GM23338 (cell line): ENCODE measurements around the gene NIPAL1. TPM values are rescaled to one million over a fixed set of nuclear protein-coding genes. Genes with fewer than 3 reads are reported as not detected.

Experiments
- ATAC-seq: fragments of 200-7000 bp; cut with Tn5 transposase; 3 replicates; pipeline ENCODE4 v1.9.1; 2020
- DNase-seq: peaks from one replicate; pipeline ENCODE4 v3.0.0-alpha.2; 2015; ENCODE audit warnings: low spot score
- H2AFZ ChIP-seq: fragments of 200-600 bp; sonication (generic); 2 replicates; pipeline ENCODE4 v1.8.0; 2016; ENCODE audit warnings: antibody characterized with exemption, mild to moderate bottlenecking, moderate library complexity
- H3F3A ChIP-seq: fragments of 200-600 bp; sonication (generic); replicated peaks from 2 replicates; pipeline ENCODE4 v1.8.0; 2017; ENCODE audit warnings: antibody characterized with exemption, mixed run types, low read depth
- H3K27ac ChIP-seq: fragments of 200-600 bp; sonication (generic); 2 replicates; pipeline ENCODE4 v1.6.1; 2016; ENCODE audit warnings: low read depth
- H3K27me3 ChIP-seq: fragments of 200-600 bp; sonication (generic); 2 replicates; pipeline ENCODE4 v1.8.0; 2016; ENCODE audit warnings: mild to moderate bottlenecking, mixed run types, moderate library complexity; ENCODE audit not compliant: insufficient read depth
- H3K36me3 ChIP-seq: fragments of 200-600 bp; sonication (generic); 2 replicates; pipeline ENCODE4 v1.8.0; 2016; ENCODE audit warnings: mild to moderate bottlenecking; ENCODE audit not compliant: insufficient read depth
- H3K4me1 ChIP-seq: fragments of 200-600 bp; sonication (generic); 2 replicates; pipeline ENCODE4 v1.8.0; 2016; ENCODE audit warnings: mild to moderate bottlenecking, moderate library complexity; ENCODE audit not compliant: insufficient read depth
- H3K4me2 ChIP-seq: fragments of 200-600 bp; sonication (generic); 2 replicates; pipeline ENCODE4 v1.7.1; 2017; ENCODE audit warnings: mixed run types
- H3K4me3 ChIP-seq: fragments of 200-600 bp; sonication (generic); 2 replicates; pipeline ENCODE4 v1.6.1; 2016; ENCODE audit warnings: mixed run types
- H3K79me2 ChIP-seq: fragments of 200-600 bp; sonication (generic); replicated peaks from 2 replicates; pipeline ENCODE4 v1.8.0; 2017; ENCODE audit warnings: mild to moderate bottlenecking; ENCODE audit not compliant: insufficient read depth
- H3K9me2 ChIP-seq: fragments of 200-600 bp; sonication (generic); 2 replicates; pipeline ENCODE4 v1.8.0; 2017; ENCODE audit not compliant: insufficient read depth
- H4K20me1 ChIP-seq: fragments of 200-600 bp; sonication (generic); replicated peaks from 2 replicates; pipeline ENCODE4 v1.8.0; 2017; ENCODE audit warnings: mild to moderate bottlenecking; ENCODE audit not compliant: insufficient read depth
- H3K27ac Mint-ChIP-seq: 2 replicates; pipeline ENCODE4 v1.8.0; 2020; ENCODE audit warnings: inconsistent platforms, mild to moderate bottlenecking, moderate library complexity, mixed read lengths
- H3K27me3 Mint-ChIP-seq: 3 replicates; pipeline ENCODE4 v1.8.0; 2022; ENCODE audit warnings: low read depth, mild to moderate bottlenecking, moderate library complexity, mixed read lengths, inconsistent platforms; ENCODE audit not compliant: insufficient read depth, poor library complexity
- H3K36me3 Mint-ChIP-seq: 3 replicates; pipeline ENCODE4 v1.8.0; 2021; ENCODE audit warnings: low read depth, mild to moderate bottlenecking, inconsistent platforms, moderate library complexity, mixed read lengths
- H3K4me1 Mint-ChIP-seq: 3 replicates; pipeline ENCODE4 v1.8.0; 2020; ENCODE audit warnings: mild to moderate bottlenecking, inconsistent platforms, mixed read lengths
- H3K4me3 Mint-ChIP-seq: 3 replicates; pipeline ENCODE4 v1.8.0; 2021; ENCODE audit warnings: moderate library complexity, mild to moderate bottlenecking, inconsistent platforms, mixed read lengths
- H3K9me3 Mint-ChIP-seq: 3 replicates; pipeline ENCODE4 v1.8.0; 2020; ENCODE audit warnings: moderate library complexity, mild to moderate bottlenecking, inconsistent platforms, mixed read lengths
- CTCF ChIP-seq, 2 experiments: fragments of 200-600 bp in 1 of 2; sonication (generic) in 1 of 2; conservative IDR thresholded peaks; 2 replicates each; pipeline versions ENCODE4 v1.5.1 to v1.6.1; 2016 to 2017; ENCODE audit warnings: antibody characterized with exemption in 2 of 2, low read depth in 2 of 2, mild to moderate bottlenecking in 2 of 2, moderate library complexity in 1 of 2
- ZNF114 ChIP-seq: fragments of 250-450 bp; sonication (Bioruptor Pico); IDR thresholded peaks from 2 replicates; pipeline ENCODE4 v1.5.0; 2020; ENCODE audit warnings: mild to moderate bottlenecking, moderate library complexity
- ZNF331 ChIP-seq: fragments of 250-450 bp; sonication (Bioruptor Pico); IDR thresholded peaks from 2 replicates; pipeline ENCODE4 v1.5.0; 2020; ENCODE audit warnings: low read depth, mild to moderate bottlenecking, moderate library complexity
- polyA plus RNA-seq: library from polyadenylated mRNA; unstranded; fragments of >200 nt; fragmentation: Nextera tagmentation; extraction: Ambion mirVana; gene quantifications from 2 replicates; pipeline ENCODE4 v1.2.1, GENCODE V29; 2016
- total RNA-seq: library from RNA; depleted of rRNA; stranded (reverse); fragments of >200 nt; shearing (Covaris generic); gene quantifications from 2 replicates; pipeline ENCODE4 v1.2.3, GENCODE V29; 2014

The NIPAL1 gene
- total and polyA plus RNA-seq, 2 experiments from 2014 or later = 5.3 to 8.2 TPM

DNA sequence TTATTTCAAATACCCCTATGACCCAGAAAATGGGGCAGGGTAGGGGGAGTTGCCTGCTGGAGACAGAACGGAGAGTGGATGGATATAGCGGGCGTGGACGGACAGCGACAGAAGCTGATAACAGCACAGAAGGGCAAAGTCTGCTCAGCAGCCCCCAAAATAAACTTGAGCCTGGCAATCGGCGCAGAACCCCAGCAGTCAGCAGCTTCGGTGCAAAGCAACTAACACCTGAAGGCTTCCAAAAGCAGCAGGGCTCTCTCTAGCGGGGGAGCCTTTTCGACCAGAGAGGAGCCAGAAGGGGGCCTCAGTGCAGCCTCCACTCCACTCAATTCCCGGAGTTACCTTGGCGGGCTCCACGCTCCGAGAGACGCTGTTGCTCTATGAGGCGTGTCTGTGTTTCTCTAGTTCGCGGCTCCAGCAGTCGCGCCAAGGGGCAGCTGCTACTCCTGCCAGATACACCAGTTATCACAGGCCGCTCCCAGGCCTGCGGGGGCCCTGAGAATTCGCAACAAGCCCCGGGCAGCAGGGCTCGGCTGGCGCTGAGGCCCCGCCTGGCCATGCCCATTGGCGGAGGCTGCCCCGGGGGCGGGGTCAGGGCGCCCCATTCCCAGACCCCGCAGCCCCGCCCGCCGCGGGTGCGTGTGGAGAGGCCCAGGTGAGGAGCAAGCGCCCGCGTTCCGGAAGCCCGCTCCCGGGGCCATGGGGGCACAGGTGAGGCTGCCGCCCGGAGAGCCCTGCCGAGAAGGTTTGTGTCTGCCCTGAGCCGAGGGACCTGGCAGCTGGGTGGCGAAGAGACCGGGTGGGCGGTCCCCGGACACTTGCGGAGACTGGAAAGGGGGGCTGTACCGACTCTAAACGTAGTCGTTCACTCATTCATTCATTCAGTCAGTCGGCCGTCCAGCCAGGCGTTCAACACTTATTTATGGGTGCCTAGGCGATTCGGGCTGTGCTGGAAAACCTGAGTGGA, at the start of gene NIPAL1, which contains the start of gene CNGA1 (continued):
- TF ChIP-seq ZNF331 = no peak

DNA sequence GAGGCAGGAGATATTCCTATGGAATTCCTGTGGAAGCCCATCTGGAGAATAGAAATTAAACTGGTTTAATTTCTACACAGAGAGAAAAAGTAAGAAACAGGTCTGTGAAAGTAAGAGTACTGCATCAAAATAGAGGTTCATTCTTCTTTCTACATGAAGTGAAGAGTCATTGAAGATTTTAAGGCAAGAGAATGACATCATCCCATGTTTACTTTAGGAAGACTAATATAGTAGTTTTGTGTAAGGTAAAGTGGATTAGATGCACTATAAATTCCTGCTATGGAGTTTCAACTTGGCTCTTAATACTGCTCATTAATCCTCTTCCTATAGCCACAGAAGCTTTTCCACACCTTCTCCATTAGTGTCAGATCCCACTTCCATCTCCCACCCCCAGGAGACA, 47.7 kb upstream of the NIPAL1 start:
- Histone ChIP-seq H3K4me1 (no peaks in the 10 kb centered on the region), H2AFZ (no peak overlapping the region), H3K27ac (no peak overlapping the region), H4K20me1 (no peaks in the 10 kb centered on the region), H3K4me3 (no peak overlapping the region), H3K79me2 (no peaks in the 10 kb centered on the region), H3K4me2 (no peak overlapping the region), H3K27me3 (no peaks in the 10 kb centered on the region), H3F3A (no peaks in the 10 kb centered on the region), H3K36me3 (no peaks in the 10 kb centered on the region), H3K9me2 (no peaks in the 10 kb centered on the region)
- Mint-ChIP-seq H3K27me3 (peaks cover 2% of the 10 kb centered on the region), H3K4me1 (no peaks in the 10 kb centered on the region), H3K9me3 (peaks cover 4% of the 10 kb centered on the region; the same call in 2 of the 3 replicates), H3K27ac (no peak overlapping the region), H3K36me3 (0 out of 3 replicates have a peak, but pooled peaks cover 3% of the 10 kb centered on the region), H3K4me3 (no peak overlapping the region)
- ATAC-seq = no peak
- no peak for TF ChIP-seq CTCF (conservative IDR thresholded peaks at IDR 0.05; ENCODE audit: low read depth in 2 of 2)
- DNase-seq = no peak

GRCh38 chr4:47972181-47972580, 44.4 kb upstream of the NIPAL1 start:
- H3K27me3 Mint-ChIP-seq = peaks cover 2% of the 10 kb centered on the region
- Histone ChIP-seq H3K4me1 (no peaks in the 10 kb centered on the region), H3K4me3 (no peak overlapping the region), H3K36me3 (no peaks in the 10 kb centered on the region), H3K27me3 (no peaks in the 10 kb centered on the region), H4K20me1 (no peaks in the 10 kb centered on the region), H3F3A (no peaks in the 10 kb centered on the region), H3K79me2 (no peaks in the 10 kb centered on the region), H2AFZ (no peak overlapping the region), H3K4me2 (no peak overlapping the region), H3K9me2 (no peaks in the 10 kb centered on the region), H3K27ac (no peak overlapping the region)
- no peak overlapping the region for H3K27ac Mint-ChIP-seq
- no peak for TF ChIP-seq ZNF114 (CRISPR knock-in tag)
- no peak for TF ChIP-seq ZNF331
- no peak for TF ChIP-seq CTCF (conservative IDR thresholded peaks at IDR 0.05; ENCODE audit: low read depth in 2 of 2)
- DNase-seq (no peak), ATAC-seq (no peak)
- H3K4me1 Mint-ChIP-seq = no peaks in the 10 kb centered on the region
- peaks cover 4% of the 10 kb centered on the region; the same call in 1 of the 3 replicates for H3K9me3 Mint-ChIP-seq
- H3K4me3 Mint-ChIP-seq = no peak overlapping the region
- H3K36me3 Mint-ChIP-seq = 0 out of 3 replicates have a peak, but pooled peaks cover 3% of the 10 kb centered on the region
